HG03378 (cell line): ENCODE measurements around the gene FUT4.
"Not testable (repeated sequence)": the region's sequence is repeated elsewhere in the genome, so short reads cannot be mapped to it uniquely, and the experiment has no call there.

ENCODE experiments used
- ATAC-seq: cut with Tn5 transposase; IDR thresholded peaks from one replicate; pipeline ENCODE4 v1.9.1; 2021; ENCODE audit warnings: mild to moderate bottlenecking, moderate library complexity; ENCODE audit not compliant: unreplicated experiment

FUT4 gene

DNA sequence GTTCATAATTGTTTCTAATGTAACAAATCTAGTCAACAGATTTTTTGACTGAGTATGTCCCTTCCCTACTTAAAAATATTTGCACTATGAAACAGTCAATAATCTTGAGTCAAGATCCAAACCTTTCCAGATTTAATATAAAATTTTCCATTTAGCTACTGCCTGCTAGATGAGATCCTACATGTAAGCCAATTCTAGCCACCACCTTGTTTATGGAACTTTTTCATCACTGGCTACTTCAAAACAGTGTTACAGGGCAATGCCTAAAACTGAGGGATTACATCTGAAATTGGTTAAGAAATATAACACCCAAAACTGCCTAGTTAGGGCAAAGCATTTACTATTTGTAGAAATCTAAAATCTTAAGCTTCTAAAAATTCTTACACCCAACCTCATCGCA, 10.5 kb upstream of the FUT4 start:
- no peak for ATAC-seq

DNA sequence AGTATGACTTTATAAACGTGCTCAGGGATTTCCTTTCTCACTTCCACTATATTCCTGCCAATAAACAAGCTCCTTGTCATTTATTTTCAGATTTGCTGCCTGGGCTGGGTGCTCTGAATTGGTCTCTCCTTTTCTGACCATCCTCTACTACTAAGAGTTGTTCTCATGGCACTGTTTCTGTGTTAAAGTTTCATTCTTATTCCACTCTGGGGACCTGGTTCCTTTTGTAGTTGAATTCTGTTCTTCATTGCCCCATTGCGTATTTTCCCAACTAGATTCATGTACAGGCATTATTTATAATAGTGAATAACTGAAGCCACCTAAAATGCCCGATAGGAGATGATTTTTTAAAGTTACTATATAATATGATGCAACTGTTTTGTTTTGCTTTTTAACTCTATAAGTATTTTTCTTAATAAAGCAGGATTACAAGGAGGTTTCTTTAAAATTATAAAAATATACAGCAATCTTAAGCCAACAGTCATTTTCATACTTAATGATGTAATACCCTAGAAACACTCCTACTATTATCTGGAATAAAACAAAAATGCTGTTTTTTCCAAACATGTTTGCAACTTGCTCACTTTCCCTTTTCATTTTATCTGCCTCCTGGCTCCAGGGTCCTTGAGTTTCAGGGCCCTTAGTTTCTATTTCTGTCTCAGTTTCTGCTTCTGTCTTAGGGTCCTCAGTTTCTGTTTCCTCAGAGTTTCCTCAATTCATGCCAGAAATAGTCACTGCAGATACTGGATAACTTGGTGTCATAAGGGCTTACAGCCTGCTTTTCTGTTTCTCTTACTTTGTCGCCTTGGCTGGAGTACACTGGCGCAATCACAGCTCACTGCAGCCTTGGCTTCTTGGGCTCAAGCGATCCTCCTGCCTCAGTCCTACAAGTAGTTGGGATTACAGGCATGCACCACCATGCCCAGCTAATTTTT, 9.8 kb upstream of the FUT4 start:
- no peak for ATAC-seq

DNA sequence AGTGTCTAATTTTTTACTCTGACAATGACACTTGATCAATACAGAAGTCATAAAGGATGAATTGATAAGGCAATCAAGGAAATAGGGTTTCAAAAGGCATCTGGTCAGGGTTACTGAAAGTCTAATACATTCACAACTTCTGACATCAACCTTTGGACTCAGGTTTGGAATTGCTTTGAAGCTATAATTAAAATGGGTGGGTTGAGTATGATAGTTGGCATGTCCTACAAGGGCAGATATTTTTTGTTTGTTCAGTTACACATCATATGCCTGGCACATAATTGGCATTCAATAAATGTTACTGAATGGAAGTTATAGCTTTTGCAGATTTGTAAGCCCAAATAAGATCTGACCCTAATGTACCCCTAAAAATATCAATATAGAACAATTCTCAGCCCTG, 7.3 kb upstream of the FUT4 start:
- ATAC-seq: no peak

DNA sequence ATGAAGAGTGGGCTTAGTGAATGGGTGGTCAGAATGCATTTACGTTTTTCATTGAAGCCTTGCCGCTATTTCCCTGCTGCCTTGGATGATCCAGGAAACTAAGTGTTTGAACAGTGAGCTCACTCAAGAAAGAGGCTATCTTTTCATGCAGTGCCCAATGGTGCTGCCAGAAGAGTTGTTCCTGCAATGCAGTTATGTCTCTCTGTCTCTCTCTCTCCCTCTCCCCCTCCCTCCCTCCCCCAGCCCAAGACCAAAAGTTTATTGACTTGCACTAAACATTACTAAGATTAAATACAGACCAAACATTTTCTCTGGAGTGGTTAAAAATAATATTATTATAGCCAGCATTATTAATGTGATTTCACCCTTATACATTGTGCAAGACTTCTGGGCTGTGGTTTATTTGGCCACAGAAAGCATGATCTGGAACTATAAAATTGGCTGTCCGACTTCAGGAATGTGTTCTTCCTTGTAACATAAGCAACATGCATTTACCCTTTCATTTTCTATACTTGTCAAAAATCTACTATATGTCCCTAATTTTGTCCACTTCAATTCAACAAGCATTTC, 6.6 kb upstream of the FUT4 start:
- ATAC-seq: no peak

DNA sequence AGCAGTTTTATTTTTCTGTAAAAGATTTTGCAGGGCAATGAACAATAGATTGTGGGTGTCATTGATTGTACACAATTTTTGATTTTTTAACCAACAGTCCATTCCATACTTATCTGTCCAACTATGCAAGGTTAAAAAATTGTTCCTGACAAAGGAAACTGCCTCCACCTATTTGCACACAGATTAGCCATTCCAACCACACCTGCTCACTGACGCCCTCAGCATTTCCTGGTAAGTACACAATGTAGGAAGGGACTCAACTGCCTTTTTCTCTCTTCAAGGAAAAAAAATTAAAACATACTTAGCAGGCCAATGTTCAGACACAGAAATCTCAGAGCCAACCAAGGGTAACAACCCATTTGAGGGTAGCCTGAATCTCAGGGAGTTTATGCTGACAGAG, 4.3 kb upstream of the FUT4 start:
- ATAC-seq: no peak

DNA sequence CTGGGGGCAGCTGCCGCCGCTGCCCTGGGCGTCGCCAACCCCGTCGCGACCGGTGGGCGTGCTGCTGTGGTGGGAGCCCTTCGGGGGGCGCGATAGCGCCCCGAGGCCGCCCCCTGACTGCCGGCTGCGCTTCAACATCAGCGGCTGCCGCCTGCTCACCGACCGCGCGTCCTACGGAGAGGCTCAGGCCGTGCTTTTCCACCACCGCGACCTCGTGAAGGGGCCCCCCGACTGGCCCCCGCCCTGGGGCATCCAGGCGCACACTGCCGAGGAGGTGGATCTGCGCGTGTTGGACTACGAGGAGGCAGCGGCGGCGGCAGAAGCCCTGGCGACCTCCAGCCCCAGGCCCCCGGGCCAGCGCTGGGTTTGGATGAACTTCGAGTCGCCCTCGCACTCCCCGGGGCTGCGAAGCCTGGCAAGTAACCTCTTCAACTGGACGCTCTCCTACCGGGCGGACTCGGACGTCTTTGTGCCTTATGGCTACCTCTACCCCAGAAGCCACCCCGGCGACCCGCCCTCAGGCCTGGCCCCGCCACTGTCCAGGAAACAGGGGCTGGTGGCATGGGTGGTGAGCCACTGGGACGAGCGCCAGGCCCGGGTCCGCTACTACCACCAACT, 1.0 kb downstream of the FUT4 start:
- ATAC-seq: no peak

DNA sequence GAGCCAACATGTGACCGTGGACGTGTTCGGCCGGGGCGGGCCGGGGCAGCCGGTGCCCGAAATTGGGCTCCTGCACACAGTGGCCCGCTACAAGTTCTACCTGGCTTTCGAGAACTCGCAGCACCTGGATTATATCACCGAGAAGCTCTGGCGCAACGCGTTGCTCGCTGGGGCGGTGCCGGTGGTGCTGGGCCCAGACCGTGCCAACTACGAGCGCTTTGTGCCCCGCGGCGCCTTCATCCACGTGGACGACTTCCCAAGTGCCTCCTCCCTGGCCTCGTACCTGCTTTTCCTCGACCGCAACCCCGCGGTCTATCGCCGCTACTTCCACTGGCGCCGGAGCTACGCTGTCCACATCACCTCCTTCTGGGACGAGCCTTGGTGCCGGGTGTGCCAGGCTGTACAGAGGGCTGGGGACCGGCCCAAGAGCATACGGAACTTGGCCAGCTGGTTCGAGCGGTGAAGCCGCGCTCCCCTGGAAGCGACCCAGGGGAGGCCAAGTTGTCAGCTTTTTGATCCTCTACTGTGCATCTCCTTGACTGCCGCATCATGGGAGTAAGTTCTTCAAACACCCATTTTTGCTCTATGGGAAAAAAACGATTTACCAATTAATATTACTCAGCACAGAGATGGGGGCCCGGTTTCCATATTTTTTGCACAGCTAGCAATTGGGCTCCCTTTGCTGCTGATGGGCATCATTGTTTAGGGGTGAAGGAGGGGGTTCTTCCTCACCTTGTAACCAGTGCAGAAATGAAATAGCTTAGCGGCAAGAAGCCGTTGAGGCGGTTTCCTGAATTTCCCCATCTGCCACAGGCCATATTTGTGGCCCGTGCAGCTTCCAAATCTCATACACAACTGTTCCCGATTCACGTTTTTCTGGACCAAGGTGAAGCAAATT, 1.8 kb downstream of the FUT4 start:
- no peak for ATAC-seq

DNA sequence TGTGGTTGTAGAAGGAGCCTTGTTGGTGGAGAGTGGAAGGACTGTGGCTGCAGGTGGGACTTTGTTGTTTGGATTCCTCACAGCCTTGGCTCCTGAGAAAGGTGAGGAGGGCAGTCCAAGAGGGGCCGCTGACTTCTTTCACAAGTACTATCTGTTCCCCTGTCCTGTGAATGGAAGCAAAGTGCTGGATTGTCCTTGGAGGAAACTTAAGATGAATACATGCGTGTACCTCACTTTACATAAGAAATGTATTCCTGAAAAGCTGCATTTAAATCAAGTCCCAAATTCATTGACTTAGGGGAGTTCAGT, 2.4 kb downstream of the FUT4 start:
- no peak for ATAC-seq

DNA sequence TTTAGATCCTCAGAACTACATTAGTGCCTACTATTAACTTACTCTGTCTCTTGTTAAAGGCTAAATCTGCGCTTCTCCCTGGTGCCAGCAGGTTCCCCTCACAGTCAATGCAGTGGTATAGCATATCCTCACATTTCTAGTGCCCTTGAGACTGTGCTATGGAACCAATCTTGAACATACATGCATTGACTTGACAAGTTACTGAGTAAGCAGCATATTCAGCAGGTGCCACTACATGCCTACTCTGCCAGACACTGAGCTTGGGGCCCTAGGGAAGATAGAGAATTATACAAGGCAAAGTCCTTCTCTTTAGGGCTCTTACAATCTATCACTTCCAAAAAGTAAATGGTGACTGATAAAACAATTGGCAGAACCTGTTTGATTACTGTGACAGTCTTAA, 3.2 kb downstream of the FUT4 start:
- ATAC-seq: no peak

DNA sequence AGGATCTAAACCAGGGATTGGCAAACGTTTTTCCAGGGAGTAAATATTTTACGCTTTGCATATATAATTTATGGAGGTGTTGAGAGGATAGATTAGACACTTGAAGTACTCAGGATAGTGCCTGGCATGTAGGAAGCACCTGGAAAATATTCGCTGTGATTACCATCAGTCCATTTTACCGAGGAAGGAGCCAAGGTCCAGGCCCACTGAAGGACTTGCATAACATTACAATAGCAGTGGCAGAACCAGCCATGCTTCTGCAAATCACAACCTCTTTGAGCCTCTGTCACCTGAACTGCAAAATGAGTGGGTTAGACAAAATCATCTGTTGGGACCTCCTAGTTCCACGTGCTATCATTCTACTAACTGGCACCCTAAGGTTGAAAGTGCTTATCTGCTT, 5.4 kb downstream of the FUT4 start:
- no peak for ATAC-seq

DNA sequence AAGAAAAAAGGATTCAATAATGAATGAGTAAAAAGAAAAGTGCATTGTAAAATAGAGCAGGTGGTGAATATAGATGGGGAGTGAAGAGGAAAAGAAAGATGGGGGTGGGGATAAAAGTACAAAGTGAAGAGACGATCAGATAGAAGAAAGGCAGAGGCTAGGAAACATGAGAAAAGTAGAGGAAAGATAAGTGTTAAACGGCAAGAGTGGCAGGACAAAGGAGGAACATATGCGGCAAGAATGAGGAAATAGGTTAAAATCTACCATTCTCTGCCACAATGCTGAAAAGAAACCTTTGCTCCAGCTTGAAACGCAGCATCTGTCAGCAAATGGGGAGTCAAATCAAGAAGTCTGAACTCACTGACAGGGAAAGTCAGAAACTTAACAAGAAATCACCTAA, 6.8 kb downstream of the FUT4 start:
- ATAC-seq: no peak

DNA sequence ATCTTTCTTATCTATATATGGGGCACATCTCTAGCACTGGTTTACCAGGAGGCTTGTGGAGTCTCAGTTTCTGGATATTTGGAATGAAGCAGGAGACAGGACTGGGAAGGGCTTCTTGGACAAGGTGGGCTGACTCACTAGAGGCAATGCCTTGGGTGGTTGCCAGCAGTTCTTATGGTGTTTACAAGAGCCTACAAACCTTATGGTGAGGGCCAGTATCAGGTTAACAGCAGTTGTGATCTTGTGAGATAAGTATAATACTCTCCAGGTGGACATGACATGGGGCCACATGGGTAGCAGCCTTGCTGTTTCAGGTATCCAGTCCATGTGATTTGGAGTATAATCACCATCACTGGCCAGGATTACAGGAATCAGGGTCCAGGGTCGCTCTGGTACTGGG, 10.2 kb downstream of the FUT4 start:
- no peak for ATAC-seq

DNA sequence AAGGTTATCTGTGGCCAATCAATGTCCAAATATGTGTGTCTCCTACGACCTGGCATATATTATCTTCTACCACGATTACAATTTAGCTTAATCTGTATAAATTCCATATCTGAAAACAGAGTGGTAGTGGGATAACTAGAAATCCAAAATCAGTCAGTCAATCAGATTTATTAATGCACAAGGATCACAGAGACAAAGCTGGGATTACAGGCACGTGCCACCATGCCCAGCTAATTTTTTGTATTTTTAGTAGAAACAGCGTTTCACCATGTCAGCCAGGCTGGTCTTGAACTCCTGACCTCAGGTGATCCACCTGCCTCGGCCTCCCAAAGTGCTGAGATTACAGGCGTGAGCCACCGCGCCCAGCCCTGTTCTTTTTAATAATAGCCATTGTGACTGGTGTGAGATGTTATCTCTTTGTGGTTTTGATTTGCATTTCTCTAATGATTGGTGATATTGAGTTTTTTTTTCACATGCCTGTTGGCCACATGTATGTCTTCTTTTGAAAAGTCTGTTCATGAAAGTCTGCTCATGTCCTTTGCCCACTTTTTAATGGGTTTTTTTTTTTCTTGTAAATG, 12.1 kb downstream of the FUT4 start:
- not testable (repeated sequence) for ATAC-seq

DNA sequence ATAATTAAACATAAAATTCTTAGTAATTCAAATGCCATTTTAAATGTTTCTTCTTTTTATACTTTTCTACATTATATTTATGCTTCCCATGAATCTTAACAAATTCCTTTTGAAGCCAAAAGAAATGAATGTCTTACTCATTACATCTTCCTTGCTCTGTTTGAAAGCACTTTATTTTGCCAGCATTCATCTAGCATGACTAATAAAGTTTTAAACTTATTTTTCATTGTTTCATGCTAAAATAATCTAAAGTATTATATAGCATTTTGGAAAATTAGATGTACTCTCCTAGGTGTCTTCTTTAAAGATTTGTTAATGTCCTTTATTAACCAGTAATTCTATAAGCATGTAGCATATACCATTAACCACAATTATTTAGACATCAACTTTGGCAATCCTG, 13.7 kb downstream of the FUT4 start:
- no peak for ATAC-seq

DNA sequence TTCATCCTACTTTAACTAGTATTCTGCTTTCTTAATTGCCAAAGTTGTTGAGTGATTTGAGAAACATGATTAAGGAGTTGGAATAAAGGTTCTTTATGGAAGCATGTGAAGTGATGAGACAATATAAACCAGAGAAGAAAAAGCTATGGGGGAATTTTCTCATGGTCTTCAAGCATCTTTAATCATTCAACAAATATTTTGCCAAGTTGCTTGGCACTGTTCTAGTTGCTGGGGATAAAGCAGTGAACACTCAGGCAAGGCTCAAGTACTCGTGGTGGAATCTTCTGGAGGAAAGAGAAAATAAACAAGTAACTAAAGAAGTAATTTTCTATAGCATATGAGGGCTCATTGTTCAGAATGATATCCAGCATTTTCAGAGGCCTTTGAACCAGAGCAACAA, 14.3 kb downstream of the FUT4 start:
- ATAC-seq: no peak

DNA sequence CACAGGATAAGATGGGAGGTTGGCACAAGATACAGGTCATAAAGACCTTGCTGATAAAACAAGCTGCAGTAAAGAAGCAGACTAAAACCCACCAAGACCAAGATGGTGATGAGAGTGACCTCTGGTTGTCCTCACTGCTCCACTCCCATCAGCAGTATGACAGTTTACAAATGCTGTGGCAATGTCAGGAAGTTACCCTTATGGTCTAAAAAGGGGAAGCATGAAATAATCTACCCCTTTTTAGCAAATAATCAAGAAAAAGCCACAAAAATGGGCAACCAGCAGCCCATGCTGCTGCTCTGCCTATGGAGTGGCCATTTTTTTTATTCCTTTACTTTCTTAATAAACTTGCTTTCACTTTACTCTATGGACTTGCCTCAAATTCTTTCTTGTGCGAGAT, 14.7 kb downstream of the FUT4 start:
- ATAC-seq: peak; percentile 74

DNA sequence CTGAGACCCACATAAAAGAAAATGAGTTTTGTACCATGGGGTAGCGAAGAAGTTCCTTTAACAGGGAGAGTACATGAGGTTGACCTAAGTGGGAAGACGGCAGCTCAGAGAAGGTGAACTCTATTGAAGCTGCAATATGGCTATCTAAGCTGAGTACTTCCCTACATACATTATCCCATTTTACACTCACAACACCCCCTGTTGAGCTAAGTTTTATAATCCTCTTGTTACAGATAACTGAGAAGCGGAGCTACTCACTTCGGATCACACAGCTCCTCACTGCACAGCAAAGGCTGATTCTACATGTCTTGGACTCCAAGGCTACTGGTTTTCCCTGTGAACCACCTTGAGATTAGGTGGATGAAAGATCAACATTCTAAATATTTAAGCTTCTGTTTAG, 15.2 kb downstream of the FUT4 start:
- no peak for ATAC-seq

DNA sequence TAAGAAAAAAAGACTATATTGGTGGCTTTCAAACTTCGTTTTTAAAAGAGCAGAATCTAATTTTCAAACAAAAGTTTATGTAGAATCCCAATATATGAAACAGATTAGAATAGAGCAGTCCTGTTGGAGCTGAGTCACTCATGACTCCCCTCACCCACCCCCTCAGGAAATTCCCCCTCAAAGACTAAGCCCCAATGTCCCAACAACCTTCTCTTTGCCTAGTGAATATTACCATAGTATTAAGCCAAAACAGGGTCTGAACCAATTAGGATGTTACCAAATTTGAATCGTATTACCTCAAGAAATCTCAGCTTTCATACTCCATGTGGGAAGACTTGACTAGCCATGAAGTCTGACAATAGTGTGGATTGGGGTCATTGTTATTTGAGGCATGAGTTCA, 15.6 kb downstream of the FUT4 start:
- ATAC-seq: no peak

DNA sequence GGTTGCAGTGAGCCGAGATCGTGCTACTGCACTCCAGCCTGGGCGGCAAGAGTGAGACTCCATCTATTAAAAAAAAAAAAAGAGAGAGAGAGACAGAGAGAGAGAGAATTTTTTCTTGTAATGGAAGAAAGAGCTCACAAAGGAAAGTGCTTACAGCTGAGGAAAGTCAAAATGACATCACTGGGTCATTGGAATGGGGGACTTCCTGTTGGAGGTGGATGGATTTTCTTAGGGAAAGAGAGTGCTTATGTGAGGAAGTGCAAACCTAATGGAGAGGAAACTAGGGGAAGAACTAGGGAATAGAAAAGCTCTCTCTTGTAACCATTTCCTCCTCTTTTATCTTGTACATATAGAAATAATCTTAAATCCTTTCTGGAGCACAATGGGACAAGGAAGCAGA, 17.1 kb downstream of the FUT4 start:
- no peak for ATAC-seq

DNA sequence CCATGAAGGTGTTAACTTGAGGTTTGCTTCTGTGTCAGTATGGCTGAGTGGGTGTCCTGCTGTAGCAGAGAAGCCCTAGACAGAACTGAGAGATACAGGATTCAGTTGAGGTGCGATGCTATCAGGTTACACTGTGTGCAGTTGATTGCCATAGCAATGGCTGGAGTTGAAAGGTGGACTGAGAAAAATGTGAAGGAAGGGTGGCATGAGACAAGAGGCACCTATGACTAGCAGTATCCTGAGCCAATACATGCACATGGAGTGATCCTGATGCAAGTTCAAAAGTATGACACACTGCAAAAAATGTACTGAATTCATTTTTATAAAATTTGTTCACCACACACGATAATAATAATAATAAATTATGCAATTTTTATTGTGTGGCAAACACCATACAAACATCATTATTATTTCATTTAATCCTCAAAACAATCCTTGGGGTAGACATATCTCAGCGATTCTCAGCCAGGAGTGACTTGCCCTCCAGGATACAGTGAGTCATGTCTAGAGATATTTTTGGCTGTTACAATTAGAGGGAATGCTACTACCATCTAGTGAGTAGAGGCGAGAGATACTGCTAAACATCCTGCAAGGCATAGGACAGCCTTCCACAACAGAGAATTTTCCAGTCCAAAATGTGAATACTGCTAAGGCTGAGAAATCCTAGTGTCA, 19.6 kb downstream of the FUT4 start:
- no peak for ATAC-seq
